WTC11 (cell line): ENCODE measurements around the gene KLHL26.

Experiments
- FOXK1 ChIP-seq: sonication (generic); formaldehyde crosslinking; IDR thresholded peaks from 2 replicates; pipeline ENCODE4 v1.8.0; 2022; ENCODE audit warnings: mild to moderate bottlenecking, moderate library complexity, missing genetic modification reagents
- GRHL2 ChIP-seq: fragments of 250-450 bp; sonication (Bioruptor Pico); IDR thresholded peaks from 2 replicates; pipeline ENCODE4 v1.8.0; 2022; ENCODE audit warnings: mild to moderate bottlenecking, moderate library complexity; ENCODE audit not compliant: insufficient replicate concordance, severe bottlenecking
- HMGA2 ChIP-seq: fragments of 250-450 bp; sonication (Bioruptor Pico); IDR thresholded peaks from 2 replicates; pipeline ENCODE4 v1.4.0; 2021; ENCODE audit warnings: mild to moderate bottlenecking, moderate library complexity
- TEAD4 ChIP-seq: sonication (generic); formaldehyde crosslinking; IDR thresholded peaks from 2 replicates; pipeline ENCODE4 v1.8.0; 2022; ENCODE audit warnings: mild to moderate bottlenecking, missing genetic modification reagents
- TF ChIP-seq, protein P1 (sequence below): sonication (generic); formaldehyde crosslinking; IDR thresholded peaks from 2 replicates; pipeline ENCODE4 v1.8.0; 2022; ENCODE audit warnings: mild to moderate bottlenecking, missing genetic modification reagents
- TF ChIP-seq, protein P2 (sequence below): fragments of 200-600 bp; IDR thresholded peaks from 2 replicates; pipeline ENCODE4 v1.8.0; 2022; ENCODE audit warnings: antibody characterized with exemption

GRCh38 chr19:18596752-18597157 is 40.1 kb upstream of the KLHL26 start:
- TF ChIP-seq, protein P1, sequence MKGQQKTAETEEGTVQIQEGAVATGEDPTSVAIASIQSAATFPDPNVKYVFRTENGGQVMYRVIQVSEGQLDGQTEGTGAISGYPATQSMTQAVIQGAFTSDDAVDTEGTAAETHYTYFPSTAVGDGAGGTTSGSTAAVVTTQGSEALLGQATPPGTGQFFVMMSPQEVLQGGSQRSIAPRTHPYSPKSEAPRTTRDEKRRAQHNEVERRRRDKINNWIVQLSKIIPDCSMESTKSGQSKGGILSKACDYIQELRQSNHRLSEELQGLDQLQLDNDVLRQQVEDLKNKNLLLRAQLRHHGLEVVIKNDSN (CRISPR knock-in tag) = no peak
- TF ChIP-seq GRHL2 (CRISPR knock-in tag) = no peak
- no peak for TF ChIP-seq TEAD4 (CRISPR knock-in tag)
- no peak for TF ChIP-seq HMGA2 (CRISPR knock-in tag)
- TF ChIP-seq, protein P2, sequence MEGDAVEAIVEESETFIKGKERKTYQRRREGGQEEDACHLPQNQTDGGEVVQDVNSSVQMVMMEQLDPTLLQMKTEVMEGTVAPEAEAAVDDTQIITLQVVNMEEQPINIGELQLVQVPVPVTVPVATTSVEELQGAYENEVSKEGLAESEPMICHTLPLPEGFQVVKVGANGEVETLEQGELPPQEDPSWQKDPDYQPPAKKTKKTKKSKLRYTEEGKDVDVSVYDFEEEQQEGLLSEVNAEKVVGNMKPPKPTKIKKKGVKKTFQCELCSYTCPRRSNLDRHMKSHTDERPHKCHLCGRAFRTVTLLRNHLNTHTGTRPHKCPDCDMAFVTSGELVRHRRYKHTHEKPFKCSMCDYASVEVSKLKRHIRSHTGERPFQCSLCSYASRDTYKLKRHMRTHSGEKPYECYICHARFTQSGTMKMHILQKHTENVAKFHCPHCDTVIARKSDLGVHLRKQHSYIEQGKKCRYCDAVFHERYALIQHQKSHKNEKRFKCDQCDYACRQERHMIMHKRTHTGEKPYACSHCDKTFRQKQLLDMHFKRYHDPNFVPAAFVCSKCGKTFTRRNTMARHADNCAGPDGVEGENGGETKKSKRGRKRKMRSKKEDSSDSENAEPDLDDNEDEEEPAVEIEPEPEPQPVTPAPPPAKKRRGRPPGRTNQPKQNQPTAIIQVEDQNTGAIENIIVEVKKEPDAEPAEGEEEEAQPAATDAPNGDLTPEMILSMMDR = no peak
- TF ChIP-seq FOXK1 (CRISPR knock-in tag) = no peak
